ENCODE data around the gene LTBP4.

LTBP4 gene

DNA sequence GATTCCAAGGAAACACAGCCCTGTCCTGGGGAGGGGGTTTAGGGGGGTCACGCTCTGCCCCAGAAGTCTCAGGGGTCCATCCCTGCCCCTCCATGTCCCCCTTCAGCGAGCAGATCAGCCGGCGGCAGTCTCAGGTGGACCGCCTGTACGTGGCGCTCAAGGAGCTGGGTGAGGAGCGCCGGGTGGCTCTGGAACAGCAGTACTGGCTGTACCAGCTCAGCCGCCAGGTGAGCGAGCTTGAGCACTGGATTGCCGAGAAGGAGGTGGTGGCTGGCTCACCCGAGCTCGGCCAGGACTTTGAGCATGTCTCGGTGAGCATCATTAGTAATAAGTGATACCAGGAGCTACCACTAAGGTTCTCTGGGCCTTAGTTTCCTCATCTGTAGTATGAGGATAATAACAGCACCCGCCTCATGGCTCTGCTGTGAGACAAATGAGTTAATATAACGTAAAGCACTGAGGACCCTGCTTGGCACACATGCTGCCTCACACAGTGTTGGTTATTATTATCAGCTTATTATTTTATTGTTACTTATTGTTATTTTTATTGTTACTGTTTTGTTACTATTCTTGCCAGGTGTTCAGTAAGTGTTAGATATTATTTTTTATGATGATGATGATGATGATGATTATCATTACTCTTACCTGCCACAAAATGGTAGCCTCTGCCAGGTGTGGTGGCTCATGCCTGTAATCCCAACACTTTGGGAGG is 45.0 kb upstream of the LTBP4 start:
- H4K91ac ChIP-seq (ENCODE audit: low read length), result no peak overlapping the region
- no peak overlapping the region for H3K9ac ChIP-seq (ENCODE audit: low read length)
- no peak overlapping the region for H3K4ac ChIP-seq (ENCODE audit: low read depth in 1 of 2, low read length in 2 of 2)
- no peaks in the 10 kb centered on the region for H3K36me3 ChIP-seq (ENCODE audit: control insufficient read depth in 1 of 2, insufficient read depth in 2 of 2, low read depth in 1 of 2, low read length in 2 of 2)
- H3K27ac ChIP-seq (ENCODE audit: low read length, poor library complexity, severe bottlenecking), result no peak overlapping the region
- H3K4me1 ChIP-seq (ENCODE audit: control insufficient read depth, insufficient read depth, low read depth, low read length), result peaks cover 4% of the 10 kb centered on the region
- peaks cover 50 to 60% of the 10 kb centered on the region in 2 experiments for H3K27me3 ChIP-seq (ENCODE audit: control insufficient read depth in 1 of 2, insufficient read depth in 1 of 2, low read length in 2 of 2)
- H3K23ac ChIP-seq (ENCODE audit: low read length in 2 of 2), result no peak overlapping the region
- no peaks in the 10 kb centered on the region for H3K9me3 ChIP-seq (ENCODE audit: control insufficient read depth, low read length)
- no peaks in the 10 kb centered on the region for H3K79me1 ChIP-seq (replicated peaks; ENCODE audit: low read length, poor library complexity, severe bottlenecking)
- H3K4me2 ChIP-seq (ENCODE audit: low read length, poor library complexity, severe bottlenecking), result no peak overlapping the region
- no peak overlapping the region for H3K14ac ChIP-seq (ENCODE audit: low read length in 2 of 2)
- 74% methylated on average over 16 of the region's 17 CpGs for WGBS
- H2BK12ac ChIP-seq (ENCODE audit: low read length in 2 of 2), result no peak overlapping the region
- H3K18ac ChIP-seq (ENCODE audit: low read depth in 1 of 2, low read length in 2 of 2), result no peak overlapping the region
- no peak overlapping the region for H2AK5ac ChIP-seq (ENCODE audit: low read length, severe bottlenecking)
- H3K4me3 ChIP-seq (ENCODE audit: insufficient read depth in 1 of 2, low read depth in 1 of 2, low read length in 2 of 2), result no peak overlapping the region
- no peak overlapping the region for H2BK15ac ChIP-seq (ENCODE audit: low read depth, poor library complexity, severe bottlenecking)
- no peak overlapping the region for H2BK5ac ChIP-seq (ENCODE audit: low read depth, low read length, poor library complexity, severe bottlenecking)
- H2BK120ac ChIP-seq (ENCODE audit: low read depth, low read length), result no peak overlapping the region
- DNase-seq, result no peak
- no peak overlapping the region for H4K8ac ChIP-seq (ENCODE audit: low read length)
- H2AFZ ChIP-seq (ENCODE audit: low read depth, low read length), result no peak overlapping the region

DNA sequence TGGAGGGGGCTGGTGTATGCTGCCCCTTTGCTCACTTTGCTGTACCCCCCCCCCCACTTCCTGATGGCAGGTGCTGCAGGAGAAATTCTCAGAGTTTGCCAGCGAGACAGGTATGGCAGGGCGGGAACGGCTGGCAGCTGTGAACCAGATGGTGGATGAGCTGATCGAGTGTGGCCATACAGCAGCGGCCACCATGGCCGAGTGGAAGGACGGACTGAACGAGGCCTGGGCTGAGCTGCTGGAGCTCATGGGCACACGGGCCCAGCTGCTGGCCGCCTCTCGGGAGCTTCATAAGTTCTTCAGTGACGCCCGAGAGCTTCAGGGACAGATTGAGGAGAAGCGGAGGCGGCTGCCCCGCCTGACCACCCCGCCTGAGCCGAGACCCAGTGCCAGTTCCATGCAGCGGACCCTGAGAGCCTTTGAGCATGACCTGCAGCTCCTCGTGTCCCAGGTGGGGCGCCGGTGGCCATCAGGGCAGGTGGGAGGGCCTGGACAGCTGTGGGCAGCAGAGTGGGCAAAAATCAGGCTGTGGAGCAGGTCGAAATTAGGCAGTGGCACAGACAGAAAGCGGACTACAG is 44.1 kb upstream of the LTBP4 start:
- Histone ChIP-seq H3K79me1 (replicated peaks; ENCODE audit: low read length, poor library complexity, severe bottlenecking) (no peaks in the 10 kb centered on the region), H3K14ac (ENCODE audit: low read length in 2 of 2) (peak overlapping the region in 1 of 2 experiments; percentile 41), H2AFZ (ENCODE audit: low read depth, low read length) (no peak overlapping the region), H3K4me2 (ENCODE audit: low read length, poor library complexity, severe bottlenecking) (no peak overlapping the region), H2BK12ac (ENCODE audit: low read length in 2 of 2) (no peak overlapping the region), H3K36me3 (ENCODE audit: control insufficient read depth in 1 of 2, insufficient read depth in 2 of 2, low read depth in 1 of 2, low read length in 2 of 2) (no peaks in the 10 kb centered on the region), H2AK5ac (ENCODE audit: low read length, severe bottlenecking) (no peak overlapping the region), H4K8ac (ENCODE audit: low read length) (no peak overlapping the region), H3K23ac (ENCODE audit: low read length in 2 of 2) (peak overlapping the region in 1 of 2 experiments; percentile 87), H3K9ac (ENCODE audit: low read length) (no peak overlapping the region), H3K27ac (ENCODE audit: low read length, poor library complexity, severe bottlenecking) (no peak overlapping the region), H3K4me3 (ENCODE audit: insufficient read depth in 1 of 2, low read depth in 1 of 2, low read length in 2 of 2) (no peak overlapping the region), H2BK120ac (ENCODE audit: low read depth, low read length) (no peak overlapping the region), H3K4me1 (ENCODE audit: control insufficient read depth, insufficient read depth, low read depth, low read length) (peaks cover 4% of the 10 kb centered on the region), H2BK15ac (ENCODE audit: low read depth, poor library complexity, severe bottlenecking) (no peak overlapping the region), H3K4ac (ENCODE audit: low read depth in 1 of 2, low read length in 2 of 2) (no peak overlapping the region), H3K27me3 (ENCODE audit: control insufficient read depth in 1 of 2, insufficient read depth in 1 of 2, low read length in 2 of 2) (peaks cover 55 to 60% of the 10 kb centered on the region in 2 experiments), H4K91ac (ENCODE audit: low read length) (no peak overlapping the region), H3K18ac (ENCODE audit: low read depth in 1 of 2, low read length in 2 of 2) (no peak overlapping the region), H2BK5ac (ENCODE audit: low read depth, low read length, poor library complexity, severe bottlenecking) (no peak overlapping the region), H3K9me3 (ENCODE audit: control insufficient read depth, low read length) (no peaks in the 10 kb centered on the region)
- WGBS, result 86% methylated on average over 24 of the region's 24 CpGs
- DNase-seq, result no peak

DNA sequence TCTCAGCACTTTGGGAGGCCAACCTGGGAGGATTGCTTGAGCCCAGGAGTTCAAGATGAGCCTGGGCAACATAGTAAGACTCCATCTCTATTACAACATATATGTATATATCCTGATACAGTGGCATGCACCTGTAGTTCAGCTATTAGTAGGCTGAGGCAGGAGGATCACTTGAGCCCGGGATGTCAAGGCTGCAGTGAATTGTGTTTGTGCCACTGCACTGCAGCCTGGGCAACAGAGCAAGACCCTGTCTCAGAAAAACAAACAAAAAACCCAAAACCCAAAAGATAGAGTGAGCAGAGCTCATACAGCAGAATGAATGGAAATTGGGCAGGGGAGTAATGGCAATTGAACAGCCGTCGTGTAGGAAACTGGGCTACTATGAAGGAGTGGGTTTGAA is 41.8 kb upstream of the LTBP4 start:
- H3K4me3 ChIP-seq (ENCODE audit: insufficient read depth in 1 of 2, low read depth in 1 of 2, low read length in 2 of 2), result no peak overlapping the region
- H2BK15ac ChIP-seq (ENCODE audit: low read depth, poor library complexity, severe bottlenecking), result no peak overlapping the region
- H3K79me1 ChIP-seq (replicated peaks; ENCODE audit: low read length, poor library complexity, severe bottlenecking), result no peaks in the 10 kb centered on the region
- no peak overlapping the region for H2BK12ac ChIP-seq (ENCODE audit: low read length in 2 of 2)
- H3K4me2 ChIP-seq (ENCODE audit: low read length, poor library complexity, severe bottlenecking), result no peak overlapping the region
- WGBS, result 93% methylated on average over 3 of the region's 3 CpGs
- no peak overlapping the region for H4K8ac ChIP-seq (ENCODE audit: low read length)
- DNase-seq, result no peak
- H3K4me1 ChIP-seq (ENCODE audit: control insufficient read depth, insufficient read depth, low read depth, low read length), result no peaks in the 10 kb centered on the region
- no peaks in the 10 kb centered on the region for H3K9me3 ChIP-seq (ENCODE audit: control insufficient read depth, low read length)
- H3K23ac ChIP-seq (ENCODE audit: low read length in 2 of 2), result no peak overlapping the region
- no peak overlapping the region for H2BK5ac ChIP-seq (ENCODE audit: low read depth, low read length, poor library complexity, severe bottlenecking)
- no peak overlapping the region for H2BK120ac ChIP-seq (ENCODE audit: low read depth, low read length)
- H3K27me3 ChIP-seq (ENCODE audit: control insufficient read depth in 1 of 2, insufficient read depth in 1 of 2, low read length in 2 of 2), result peaks cover 42 to 44% of the 10 kb centered on the region in 2 experiments
- no peak overlapping the region for H2AK5ac ChIP-seq (ENCODE audit: low read length, severe bottlenecking)
- H3K18ac ChIP-seq (ENCODE audit: low read depth in 1 of 2, low read length in 2 of 2), result no peak overlapping the region
- H3K9ac ChIP-seq (ENCODE audit: low read length), result no peak overlapping the region
- H2AFZ ChIP-seq (ENCODE audit: low read depth, low read length), result no peak overlapping the region
- H3K4ac ChIP-seq (ENCODE audit: low read depth in 1 of 2, low read length in 2 of 2), result no peak overlapping the region
- H3K14ac ChIP-seq (ENCODE audit: low read length in 2 of 2), result no peak overlapping the region
- no peak overlapping the region for H3K27ac ChIP-seq (ENCODE audit: low read length, poor library complexity, severe bottlenecking)
- H4K91ac ChIP-seq (ENCODE audit: low read length), result no peak overlapping the region
- H3K36me3 ChIP-seq (ENCODE audit: control insufficient read depth in 1 of 2, insufficient read depth in 2 of 2, low read depth in 1 of 2, low read length in 2 of 2), result no peaks in the 10 kb centered on the region

DNA sequence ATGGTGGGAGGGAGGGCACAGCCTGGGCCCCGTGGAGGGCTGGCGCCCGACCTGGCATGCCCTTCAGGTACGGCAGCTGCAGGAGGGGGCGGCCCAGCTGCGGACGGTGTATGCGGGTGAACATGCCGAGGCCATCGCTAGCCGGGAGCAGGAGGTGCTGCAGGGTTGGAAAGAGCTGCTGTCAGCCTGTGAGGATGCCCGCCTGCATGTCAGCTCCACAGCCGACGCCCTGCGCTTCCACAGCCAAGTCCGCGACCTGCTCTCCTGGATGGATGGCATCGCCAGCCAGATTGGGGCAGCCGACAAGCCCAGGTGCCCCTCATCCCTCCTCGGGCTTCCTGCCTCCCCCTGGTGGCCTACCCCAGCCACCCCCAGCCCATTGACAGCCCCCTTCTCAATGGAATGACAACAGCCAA is 41.1 kb upstream of the LTBP4 start:
- 68% methylated on average over 20 of the region's 20 CpGs for WGBS
- Histone ChIP-seq H3K27ac (ENCODE audit: low read length, poor library complexity, severe bottlenecking) (no peak overlapping the region), H2BK15ac (ENCODE audit: low read depth, poor library complexity, severe bottlenecking) (no peak overlapping the region), H2BK120ac (ENCODE audit: low read depth, low read length) (no peak overlapping the region), H3K18ac (ENCODE audit: low read depth in 1 of 2, low read length in 2 of 2) (no peak overlapping the region), H3K4ac (ENCODE audit: low read depth in 1 of 2, low read length in 2 of 2) (no peak overlapping the region), H3K9ac (ENCODE audit: low read length) (no peak overlapping the region), H2AK5ac (ENCODE audit: low read length, severe bottlenecking) (no peak overlapping the region), H4K91ac (ENCODE audit: low read length) (no peak overlapping the region), H3K79me1 (replicated peaks; ENCODE audit: low read length, poor library complexity, severe bottlenecking) (no peaks in the 10 kb centered on the region), H3K9me3 (ENCODE audit: control insufficient read depth, low read length) (no peaks in the 10 kb centered on the region), H3K4me3 (ENCODE audit: insufficient read depth in 1 of 2, low read depth in 1 of 2, low read length in 2 of 2) (no peak overlapping the region), H4K8ac (ENCODE audit: low read length) (no peak overlapping the region), H3K4me1 (ENCODE audit: control insufficient read depth, insufficient read depth, low read depth, low read length) (no peaks in the 10 kb centered on the region), H2BK5ac (ENCODE audit: low read depth, low read length, poor library complexity, severe bottlenecking) (no peak overlapping the region), H3K23ac (ENCODE audit: low read length in 2 of 2) (no peak overlapping the region), H3K4me2 (ENCODE audit: low read length, poor library complexity, severe bottlenecking) (no peak overlapping the region), H3K36me3 (ENCODE audit: control insufficient read depth in 1 of 2, insufficient read depth in 2 of 2, low read depth in 1 of 2, low read length in 2 of 2) (no peaks in the 10 kb centered on the region), H2BK12ac (ENCODE audit: low read length in 2 of 2) (no peak overlapping the region), H2AFZ (ENCODE audit: low read depth, low read length) (no peak overlapping the region), H3K27me3 (ENCODE audit: control insufficient read depth in 1 of 2, insufficient read depth in 1 of 2, low read length in 2 of 2) (peaks cover 38% of the 10 kb centered on the region in 2 experiments), H3K14ac (ENCODE audit: low read length in 2 of 2) (no peak overlapping the region)
- no peak for DNase-seq
